Esophagus squamous epithelium (tissue), 4 donors: ENCODE measurements around the gene ZNF831.

Experiments
- POLR2A ChIP-seq, 4 donors: fragments of 450-650 bp; IDR thresholded peaks; one replicate each; pipeline ENCODE4 v1.6.1; 2017; ENCODE audit warnings: antibody characterized with exemption in 4 of 4, mild to moderate bottlenecking in 4 of 4, moderate library complexity in 3 of 4
- TF ChIP-seq, protein P1 (sequence below), 6 experiments: fragments of 450-650 bp in 4 of 6; fragments of 200-600 bp in 2 of 6; sonication (generic) in 2 of 6; IDR thresholded peaks; one replicate each; pipeline ENCODE4 v1.5.1; 2016 to 2019; ENCODE audit warnings: antibody characterized with exemption in 6 of 6, mild to moderate bottlenecking in 4 of 6, moderate library complexity in 4 of 6

DNA sequence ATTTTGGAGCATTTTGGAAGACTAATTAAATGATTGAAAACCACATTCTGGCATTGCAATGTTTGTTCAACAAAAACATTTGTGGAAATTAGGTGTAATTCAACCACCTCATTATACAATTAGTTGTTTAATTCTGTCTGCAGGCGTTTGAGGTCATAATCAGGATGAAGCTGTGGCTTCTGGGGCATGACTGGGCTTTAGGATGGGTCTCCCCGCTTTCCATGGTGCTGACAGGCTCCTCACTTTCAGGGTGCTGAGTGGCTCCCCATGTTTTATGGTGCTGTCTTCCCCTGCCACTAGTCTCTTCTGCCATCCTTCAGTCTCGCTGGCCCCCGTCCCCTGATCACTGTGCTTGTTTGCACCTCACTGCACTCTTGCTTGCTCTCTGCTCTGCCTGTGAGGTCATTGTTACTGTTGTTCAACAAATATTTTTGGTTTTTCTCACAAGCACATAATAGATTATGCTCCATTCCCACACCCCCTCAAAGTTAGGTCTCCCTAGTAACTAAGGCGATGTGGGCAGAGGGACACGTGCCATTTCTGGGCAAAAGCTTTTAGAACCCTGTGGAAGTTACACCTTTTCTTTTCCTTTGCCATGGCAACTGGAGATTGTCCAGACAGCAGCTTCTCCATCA, 25.4 kb upstream of the ZNF831 start:
- TF ChIP-seq, protein P1, sequence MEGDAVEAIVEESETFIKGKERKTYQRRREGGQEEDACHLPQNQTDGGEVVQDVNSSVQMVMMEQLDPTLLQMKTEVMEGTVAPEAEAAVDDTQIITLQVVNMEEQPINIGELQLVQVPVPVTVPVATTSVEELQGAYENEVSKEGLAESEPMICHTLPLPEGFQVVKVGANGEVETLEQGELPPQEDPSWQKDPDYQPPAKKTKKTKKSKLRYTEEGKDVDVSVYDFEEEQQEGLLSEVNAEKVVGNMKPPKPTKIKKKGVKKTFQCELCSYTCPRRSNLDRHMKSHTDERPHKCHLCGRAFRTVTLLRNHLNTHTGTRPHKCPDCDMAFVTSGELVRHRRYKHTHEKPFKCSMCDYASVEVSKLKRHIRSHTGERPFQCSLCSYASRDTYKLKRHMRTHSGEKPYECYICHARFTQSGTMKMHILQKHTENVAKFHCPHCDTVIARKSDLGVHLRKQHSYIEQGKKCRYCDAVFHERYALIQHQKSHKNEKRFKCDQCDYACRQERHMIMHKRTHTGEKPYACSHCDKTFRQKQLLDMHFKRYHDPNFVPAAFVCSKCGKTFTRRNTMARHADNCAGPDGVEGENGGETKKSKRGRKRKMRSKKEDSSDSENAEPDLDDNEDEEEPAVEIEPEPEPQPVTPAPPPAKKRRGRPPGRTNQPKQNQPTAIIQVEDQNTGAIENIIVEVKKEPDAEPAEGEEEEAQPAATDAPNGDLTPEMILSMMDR (IDR thresholded peaks at IDR 0.05) = no peak
- no peak for TF ChIP-seq POLR2A (IDR thresholded peaks at IDR 0.05)
